Activated T-cell treated with anti-CD3 and anti-CD28 coated beads for 4 hours (primary cell): ENCODE data around the gene GPD2.

Experiments
- DNase-seq: peaks from one replicate; pipeline ENCODE4 v3.0.0-alpha.2; 2020

Gene GPD2

GRCh38 chr2:156435718-156436496 is at the start of gene GPD2:
Gene GPD2, plus strand, starts transcription at chr2:156436379. Its CDS starts 39,727 bp downstream, at chr2:156476106.
- DNase-seq, result peak; percentile 43

GRCh38 chr2:156394033-156394741 is 42.0 kb upstream of the GPD2 start:
- no peak for DNase-seq

- DNase-seq, result no peak
Measured at GRCh38 chr2:156396126-156396525, 40.1 kb upstream of the GPD2 start.

GRCh38 chr2:156397229-156397628 is 39.0 kb upstream of the GPD2 start:
- DNase-seq, result no peak

DNA sequence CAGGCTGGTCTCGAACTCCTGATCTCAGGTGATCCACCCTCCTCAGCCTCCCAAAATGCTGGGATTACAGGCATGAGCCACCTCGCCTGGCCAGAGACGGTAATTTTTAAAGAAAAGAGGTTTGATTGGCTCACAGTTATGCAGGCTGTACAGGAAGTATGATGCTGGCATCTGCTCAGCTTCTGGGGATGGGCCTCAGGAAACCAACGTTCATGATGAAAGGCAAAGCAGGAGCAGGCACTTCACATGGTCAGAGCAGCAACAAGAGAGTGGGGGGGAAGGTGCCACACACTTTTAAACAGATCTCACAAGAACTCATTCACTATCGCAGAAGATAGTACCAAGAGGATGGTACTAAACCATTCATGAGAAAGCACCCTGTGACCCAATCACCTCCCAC is 38.0 kb upstream of the GPD2 start:
- DNase-seq, result no peak

DNA sequence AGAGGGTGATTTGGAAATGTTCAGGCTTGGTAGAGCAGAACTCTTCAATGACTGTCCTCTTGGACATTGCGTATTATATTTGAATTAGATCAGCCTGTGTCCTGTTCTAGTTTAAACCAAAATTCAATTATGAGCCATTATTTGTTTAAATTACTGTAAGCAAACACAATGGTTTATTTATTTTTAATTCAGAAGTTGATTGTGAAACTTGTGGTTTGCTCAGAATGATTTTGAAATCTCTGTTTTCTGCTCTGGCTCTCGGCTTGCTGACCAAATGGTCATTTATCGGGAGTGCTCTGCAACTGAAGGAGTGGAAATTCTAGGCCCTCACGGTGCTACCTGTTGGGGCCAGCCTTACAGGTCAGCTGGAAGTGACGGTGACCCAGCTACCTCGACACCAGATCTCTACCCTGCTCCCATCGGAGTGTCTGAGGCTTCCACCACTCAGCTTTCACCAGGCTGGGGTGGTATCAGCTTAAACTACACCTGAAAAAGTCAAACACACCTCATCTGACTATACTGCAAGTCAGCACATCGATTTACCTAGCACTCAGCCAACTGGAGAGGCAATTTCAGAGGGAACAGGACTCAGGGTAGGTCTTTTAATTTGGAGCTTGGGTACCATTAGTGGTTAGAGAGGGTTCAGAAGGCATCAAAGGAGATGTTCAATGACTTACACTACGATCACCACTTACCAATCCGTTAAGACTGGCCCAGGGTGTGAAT is 36.8 kb upstream of the GPD2 start:
- no peak for DNase-seq

- DNase-seq, result peak; percentile 7
Measured at GRCh38 chr2:156399950-156400705, 36.1 kb upstream of the GPD2 start.

DNA sequence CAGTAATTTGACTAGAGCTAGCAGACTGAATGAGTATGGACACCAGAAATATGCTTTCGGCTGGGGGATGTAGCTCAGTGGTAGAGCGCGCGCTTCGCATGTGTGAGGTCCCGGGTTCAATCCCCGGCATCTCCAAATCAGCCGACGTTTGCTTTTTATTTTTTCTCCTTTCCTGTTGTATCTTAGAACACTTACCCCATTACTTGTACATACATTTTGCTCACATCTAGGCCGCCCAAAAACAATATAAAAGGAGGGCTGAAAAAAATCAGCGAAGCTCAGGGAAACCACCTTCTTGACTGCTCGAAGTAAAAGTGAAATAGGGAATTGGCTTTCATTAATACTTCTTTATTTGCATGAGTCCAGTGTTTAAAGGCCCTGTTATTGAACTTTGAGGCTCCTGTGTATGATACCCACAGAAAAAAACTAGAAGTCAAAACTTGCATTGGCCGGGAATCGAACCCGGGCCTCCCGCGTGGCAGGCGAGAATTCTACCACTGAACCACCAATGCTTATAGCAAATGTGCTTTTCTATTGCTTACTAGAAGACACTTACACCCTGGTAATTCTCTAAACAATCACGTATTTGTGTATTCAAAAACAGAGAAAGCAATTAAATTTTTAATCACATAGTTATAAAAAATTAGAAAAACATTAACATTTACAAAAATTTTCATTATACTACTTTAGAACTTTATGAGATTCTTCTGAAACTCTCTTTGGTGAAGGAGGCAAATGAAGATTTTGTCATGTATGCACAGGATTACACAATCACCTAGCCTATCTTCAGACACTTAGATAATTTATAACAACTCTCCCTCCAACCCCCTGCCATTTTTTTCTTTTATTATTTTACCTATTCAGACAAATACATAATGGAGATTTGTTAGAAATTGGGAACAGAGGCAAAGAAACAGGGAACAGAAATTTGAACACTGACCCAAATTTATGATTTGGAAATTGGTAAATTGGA is 35.2 kb upstream of the GPD2 start:
- peak; percentile 78 for DNase-seq

GRCh38 chr2:156401861-156402260 is 34.3 kb upstream of the GPD2 start:
- no peak for DNase-seq

DNA sequence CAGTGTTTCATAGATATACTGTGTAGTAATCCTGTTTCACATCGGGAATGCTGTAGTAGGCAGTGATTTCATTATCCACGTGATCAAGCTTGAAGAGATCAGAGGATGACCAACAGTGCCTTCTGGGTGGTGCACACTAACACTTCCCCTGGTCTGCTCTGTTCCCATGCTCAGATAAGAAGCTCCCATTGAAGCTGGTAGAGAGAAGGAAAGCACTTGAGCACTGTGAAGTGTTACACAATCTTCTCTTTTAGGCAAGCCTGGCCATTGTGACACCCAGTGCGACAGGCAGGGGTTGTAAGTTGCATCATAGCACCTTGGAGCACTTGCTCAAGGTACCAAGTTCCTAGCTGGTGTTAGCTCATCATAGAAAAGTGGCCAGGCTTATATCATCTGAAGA is 30.6 kb upstream of the GPD2 start:
- DNase-seq, result no peak

- DNase-seq, result no peak
Measured at GRCh38 chr2:156411835-156412234, 24.3 kb upstream of the GPD2 start.

GRCh38 chr2:156421851-156422250 is 14.3 kb upstream of the GPD2 start:
- no peak for DNase-seq

DNA sequence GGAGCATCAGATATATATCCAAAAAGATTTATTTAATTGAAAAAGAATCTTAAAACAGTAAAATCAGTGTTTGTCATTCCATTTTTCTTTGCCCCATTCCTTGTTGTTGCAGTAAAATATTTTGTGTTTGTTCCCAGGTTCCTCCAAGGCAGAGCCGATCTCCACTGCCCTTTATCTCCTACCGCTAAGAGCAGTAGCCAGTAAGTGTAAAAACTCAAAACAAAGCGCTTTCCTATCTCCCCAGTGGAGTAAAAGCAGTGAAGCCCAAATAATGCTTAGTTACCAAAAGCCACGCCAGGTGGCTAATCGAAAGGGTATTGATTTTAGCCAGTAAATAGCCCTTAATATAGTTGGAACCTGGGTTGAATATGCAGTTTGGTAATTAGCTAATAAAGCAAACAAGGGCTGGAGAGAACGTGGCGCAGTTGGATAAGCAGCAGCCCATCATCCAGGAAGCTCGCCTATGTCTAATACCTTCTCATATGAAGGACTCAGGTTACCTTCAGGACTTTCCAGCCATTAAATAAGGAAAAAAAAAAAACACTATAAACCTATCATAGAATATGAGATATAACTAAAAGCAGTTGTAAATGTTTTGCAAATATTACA is 12.4 kb upstream of the GPD2 start:
- DNase-seq, result no peak

DNA sequence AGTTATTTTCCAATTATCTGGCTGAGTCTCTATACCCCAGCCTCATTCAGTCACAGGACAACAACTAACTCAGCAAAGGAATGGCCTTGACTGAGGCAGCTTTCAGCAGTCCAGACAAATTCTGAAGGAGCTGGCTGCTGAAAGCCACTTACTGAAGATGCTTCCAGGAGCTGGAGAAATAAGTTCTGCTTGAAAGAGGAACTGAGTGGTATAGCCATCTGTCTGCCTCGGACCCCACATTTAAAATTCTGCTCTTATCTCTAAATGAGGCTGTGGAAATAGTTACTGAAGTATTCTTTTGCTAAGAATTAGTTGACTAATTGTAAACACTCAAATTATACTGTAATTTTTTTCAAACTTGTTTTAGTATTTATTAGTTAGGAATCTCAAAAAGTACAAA is 9.1 kb upstream of the GPD2 start:
- no peak for DNase-seq

DNA sequence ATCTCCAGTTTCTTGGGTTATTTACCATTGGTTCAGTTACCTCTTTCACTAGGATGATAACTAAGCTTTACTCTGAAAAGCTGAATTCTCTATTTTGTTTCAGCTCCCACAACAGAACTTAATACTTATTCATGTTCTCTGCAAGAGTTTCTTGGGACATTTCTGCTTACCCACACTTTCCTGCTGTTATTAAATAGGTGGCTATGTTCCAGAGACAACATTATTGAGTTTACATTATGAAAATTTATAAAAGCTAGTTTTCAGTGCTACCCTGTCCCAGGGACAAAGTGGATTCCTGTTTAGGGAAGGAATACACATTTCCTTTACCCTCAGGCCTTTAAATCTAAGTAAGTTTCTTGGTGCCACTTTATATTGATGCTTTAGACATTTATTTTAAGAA is 7.0 kb upstream of the GPD2 start:
- no peak for DNase-seq

GRCh38 chr2:156430236-156430979 is 5.8 kb upstream of the GPD2 start:
- no peak for DNase-seq

- DNase-seq, result no peak
Measured at GRCh38 chr2:156430980-156431358, 5.2 kb upstream of the GPD2 start.

GRCh38 chr2:156434461-156435291 is 1.5 kb upstream of the GPD2 start:
- DNase-seq, result no peak

DNA sequence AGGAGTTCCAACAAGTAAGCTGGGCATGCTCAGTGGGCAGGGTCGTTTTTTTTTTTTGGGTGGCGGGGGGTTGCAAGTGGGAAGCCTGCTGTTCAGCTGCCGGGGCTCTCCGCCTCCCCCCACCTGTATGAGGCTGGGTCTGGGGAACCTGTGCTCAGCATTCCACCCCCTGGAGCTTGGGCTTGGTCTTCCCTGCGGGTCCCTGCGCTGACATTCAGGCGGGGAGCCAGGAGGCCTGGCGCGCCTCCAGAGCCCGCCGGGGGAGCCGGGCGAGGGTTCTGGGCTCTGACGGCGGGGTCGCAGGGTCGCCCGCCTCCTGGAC is 822 bp upstream of the GPD2 start:
- no peak for DNase-seq
